AG09319 (cell line): ENCODE data around the gene ADAMTS4.

Experiments
- DNase-seq: peaks from one replicate; pipeline ENCODE4 v3.0.0-alpha.2; 2010; ENCODE audit warnings: low read depth; ENCODE audit errors: extremely low read depth
- TF ChIP-seq, protein P1 (sequence below): IDR thresholded peaks from 2 replicates; pipeline ENCODE4 v1.5.1; 2011; ENCODE audit warnings: low read depth, mild to moderate bottlenecking, inconsistent platforms, low read length, moderate library complexity

Gene ADAMTS4

DNA sequence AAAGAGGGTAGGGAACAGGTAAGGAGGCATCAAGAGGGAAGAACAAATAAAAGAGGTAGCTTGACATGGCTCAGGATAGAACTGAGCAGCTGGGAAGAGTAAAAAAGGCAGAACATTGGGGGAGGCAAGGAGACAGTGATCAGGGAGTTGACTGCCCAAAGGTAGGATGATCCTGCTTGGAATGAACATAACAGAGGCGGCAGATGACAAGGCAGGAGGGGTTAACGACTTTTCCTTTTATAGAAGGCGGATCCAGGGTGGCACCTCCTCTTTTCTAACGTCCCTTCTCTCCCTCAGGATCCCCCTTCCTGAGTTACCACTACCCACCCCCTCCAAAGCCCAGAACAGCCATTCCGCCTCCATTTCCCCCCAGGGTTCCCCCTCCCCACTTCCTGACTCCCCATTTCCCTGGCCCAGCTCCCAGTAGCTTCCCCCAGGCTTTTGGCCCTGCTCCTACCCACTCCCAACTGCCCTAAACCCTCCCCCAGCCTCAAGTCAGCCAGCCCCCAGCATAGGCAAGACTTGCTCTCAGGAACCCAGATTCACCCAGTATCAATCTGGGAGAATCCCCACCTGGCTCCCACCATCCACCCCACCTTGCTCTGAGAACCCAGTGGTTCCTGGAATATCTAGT is 769 bp upstream of the ADAMTS4 start:
- DNase-seq, result no peak
- TF ChIP-seq, protein P1, sequence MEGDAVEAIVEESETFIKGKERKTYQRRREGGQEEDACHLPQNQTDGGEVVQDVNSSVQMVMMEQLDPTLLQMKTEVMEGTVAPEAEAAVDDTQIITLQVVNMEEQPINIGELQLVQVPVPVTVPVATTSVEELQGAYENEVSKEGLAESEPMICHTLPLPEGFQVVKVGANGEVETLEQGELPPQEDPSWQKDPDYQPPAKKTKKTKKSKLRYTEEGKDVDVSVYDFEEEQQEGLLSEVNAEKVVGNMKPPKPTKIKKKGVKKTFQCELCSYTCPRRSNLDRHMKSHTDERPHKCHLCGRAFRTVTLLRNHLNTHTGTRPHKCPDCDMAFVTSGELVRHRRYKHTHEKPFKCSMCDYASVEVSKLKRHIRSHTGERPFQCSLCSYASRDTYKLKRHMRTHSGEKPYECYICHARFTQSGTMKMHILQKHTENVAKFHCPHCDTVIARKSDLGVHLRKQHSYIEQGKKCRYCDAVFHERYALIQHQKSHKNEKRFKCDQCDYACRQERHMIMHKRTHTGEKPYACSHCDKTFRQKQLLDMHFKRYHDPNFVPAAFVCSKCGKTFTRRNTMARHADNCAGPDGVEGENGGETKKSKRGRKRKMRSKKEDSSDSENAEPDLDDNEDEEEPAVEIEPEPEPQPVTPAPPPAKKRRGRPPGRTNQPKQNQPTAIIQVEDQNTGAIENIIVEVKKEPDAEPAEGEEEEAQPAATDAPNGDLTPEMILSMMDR, result no peak

DNA sequence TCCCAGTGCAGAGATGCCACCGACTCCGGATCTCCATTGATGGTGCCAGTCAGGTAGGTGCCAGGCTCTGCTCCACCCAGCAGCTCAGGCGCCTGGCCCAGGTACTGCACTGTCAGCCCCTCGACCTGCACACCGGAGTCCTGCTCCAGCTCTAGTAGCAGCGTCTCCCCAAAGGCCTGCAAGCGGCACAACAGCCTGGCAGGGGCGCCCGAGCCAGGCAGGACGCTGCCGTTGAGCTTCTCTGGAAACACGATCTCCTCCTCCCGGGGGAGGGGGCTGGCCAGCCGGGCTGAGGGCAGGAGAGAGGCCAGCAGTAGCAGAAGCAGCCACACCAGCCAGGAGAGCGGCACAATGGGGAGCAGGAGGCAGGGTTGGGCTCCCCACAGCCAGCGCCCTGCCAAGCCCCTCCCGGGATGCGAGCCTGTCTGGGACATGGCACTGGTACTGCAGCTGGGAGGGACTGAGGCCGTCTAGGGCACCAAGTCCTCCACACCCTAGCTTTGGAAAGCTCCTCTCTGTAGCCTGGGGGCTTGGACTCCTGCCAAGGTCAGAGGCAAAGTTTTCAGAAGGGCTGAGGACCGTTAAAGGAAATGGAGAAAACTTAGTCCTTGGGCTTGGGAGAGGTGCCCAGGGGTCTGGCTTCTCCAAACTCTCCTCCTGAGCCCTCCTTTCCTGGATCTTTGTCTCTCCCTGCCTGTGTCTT is 509 bp downstream of the ADAMTS4 start:
- DNase-seq, result no peak
- TF ChIP-seq, protein P1, result peak; percentile 13

DNA sequence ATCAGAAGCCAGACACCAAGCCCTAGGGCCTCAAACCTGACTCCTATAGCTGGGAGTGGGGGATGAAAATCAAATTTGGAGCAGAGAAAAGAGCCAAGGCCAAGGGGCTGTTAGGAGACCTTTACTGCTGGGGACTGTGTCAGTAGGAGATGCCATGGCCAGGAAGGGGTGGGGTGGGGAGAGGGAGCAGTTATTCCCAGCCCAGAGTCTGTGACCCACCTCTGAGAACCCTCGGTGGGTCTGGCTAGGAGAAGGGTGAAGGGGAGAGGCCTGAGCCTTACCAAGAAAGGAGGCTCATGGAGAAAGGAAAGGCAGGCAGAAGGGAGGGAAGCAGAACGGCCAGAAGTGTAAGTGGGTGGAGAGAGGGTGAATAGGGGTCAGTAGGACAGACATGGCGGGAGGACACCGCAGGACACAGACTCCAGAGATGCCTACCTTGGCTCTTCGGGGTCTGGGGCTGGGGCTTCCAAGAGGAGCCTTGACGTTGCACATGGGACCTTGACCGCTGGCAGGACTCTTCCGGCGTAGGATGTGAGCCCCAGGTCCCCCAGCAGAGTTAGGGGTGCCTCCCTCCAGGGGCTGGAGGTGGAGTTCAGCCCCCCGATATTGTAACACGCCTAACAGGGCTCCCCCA is 1.2 kb downstream of the ADAMTS4 start:
- TF ChIP-seq, protein P1, result no peak
- no peak for DNase-seq

DNA sequence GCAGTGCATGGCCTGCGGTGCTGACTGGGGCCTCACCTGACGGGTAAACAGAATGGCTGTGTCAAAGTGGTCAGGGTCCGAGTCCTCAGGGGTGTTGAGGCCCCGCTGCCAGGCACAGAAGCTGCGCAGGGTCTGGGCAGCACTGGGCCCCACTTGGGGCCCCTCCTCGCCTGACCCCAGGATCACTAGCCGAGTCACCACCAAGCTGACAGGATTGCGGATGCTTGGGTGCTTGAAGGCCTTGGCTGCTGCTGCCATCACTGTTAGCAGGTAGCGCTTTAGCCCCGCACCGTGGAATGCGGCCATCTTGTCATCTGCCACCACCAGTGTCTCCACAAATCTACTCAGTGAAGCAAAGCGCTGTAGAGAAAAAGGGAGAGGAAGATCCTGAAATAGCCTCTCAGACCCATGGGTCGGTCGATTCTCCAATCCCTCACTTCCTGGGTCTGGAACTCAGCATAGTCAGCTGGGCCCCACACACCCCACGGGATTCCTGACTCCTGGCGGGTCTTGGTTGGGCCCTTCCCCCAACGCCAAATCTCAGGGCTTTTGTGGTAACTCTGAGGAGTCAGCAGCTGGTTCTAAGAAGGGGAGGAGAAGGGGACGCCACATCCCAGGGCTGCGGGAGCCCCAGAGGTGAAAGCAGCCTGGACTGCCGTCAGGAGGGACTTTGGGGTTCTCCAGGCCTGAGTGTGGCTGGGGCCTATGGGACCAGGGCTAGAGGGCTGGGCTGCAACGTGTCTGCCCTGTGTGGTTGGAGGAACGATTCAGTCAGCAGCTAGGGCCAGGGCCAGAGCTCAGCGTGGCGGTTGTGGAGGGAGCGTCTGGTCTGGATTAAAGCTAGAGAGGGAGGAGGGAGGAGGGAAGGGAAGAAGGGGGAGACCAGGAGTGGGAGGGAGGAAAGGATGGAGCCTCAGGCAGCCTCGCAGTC is 2.1 kb downstream of the ADAMTS4 start:
- peak; percentile 78 for DNase-seq
- TF ChIP-seq, protein P1, result no peak

DNA sequence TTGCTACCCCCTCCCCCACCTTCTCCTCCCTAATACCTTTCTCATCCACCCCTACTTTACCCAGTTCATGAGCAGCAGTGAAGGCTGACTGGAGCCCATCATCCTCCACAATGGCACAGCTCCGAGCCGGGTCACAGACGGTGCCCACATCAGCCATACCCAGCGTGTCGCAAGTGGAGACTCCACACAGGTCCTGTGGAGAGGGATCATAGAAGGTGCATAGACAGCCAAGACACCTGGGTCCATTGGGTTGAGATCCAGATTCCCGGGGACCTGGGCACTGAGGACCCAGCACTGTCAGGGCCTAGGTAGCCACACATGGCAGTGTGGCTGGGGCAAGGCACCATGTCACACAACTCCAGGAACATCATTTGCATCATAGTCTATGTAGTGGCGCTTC is 2.7 kb downstream of the ADAMTS4 start:
- no peak for DNase-seq
- TF ChIP-seq, protein P1, result no peak

DNA sequence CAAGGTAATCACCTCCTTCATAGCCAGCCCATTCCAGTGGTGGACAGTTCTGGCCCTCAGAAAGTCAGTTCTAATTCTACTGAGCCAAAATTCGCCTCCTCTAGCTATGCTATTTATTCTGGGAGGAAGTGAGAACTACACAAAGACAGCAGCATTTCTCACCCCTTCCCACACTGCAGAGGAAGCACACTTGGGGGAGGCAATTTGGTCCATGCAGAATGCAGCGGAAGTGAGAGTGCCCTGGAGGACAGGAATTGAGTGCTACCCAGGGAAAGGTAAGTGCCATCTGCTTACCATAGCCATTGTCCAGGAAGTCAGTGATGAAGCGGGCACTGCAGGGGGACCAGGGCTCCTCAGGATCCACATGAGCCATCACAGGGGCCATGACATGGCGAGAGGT is 3.7 kb downstream of the ADAMTS4 start:
- DNase-seq, result no peak
- TF ChIP-seq, protein P1, result no peak
